IPS-18c (cell line): ENCODE measurements around the gene CENPA.
"Not testable (repeated sequence)": the region's sequence is repeated elsewhere in the genome, so short reads cannot be mapped to it uniquely, and the experiment has no call there.

Experiments
- H3K4me3 ChIP-seq: 2 replicates; pipeline ENCODE4 v1.7.0; 2013; ENCODE audit warnings: low read depth, mild to moderate bottlenecking, low read length, moderate library complexity; ENCODE audit not compliant: insufficient read depth
- H3K9me3 ChIP-seq: one replicate; pipeline ENCODE4 v1.6.1; 2013; ENCODE audit warnings: mild to moderate bottlenecking, low read length, moderate library complexity; ENCODE audit not compliant: control insufficient read depth, insufficient read depth

CENPA gene

DNA sequence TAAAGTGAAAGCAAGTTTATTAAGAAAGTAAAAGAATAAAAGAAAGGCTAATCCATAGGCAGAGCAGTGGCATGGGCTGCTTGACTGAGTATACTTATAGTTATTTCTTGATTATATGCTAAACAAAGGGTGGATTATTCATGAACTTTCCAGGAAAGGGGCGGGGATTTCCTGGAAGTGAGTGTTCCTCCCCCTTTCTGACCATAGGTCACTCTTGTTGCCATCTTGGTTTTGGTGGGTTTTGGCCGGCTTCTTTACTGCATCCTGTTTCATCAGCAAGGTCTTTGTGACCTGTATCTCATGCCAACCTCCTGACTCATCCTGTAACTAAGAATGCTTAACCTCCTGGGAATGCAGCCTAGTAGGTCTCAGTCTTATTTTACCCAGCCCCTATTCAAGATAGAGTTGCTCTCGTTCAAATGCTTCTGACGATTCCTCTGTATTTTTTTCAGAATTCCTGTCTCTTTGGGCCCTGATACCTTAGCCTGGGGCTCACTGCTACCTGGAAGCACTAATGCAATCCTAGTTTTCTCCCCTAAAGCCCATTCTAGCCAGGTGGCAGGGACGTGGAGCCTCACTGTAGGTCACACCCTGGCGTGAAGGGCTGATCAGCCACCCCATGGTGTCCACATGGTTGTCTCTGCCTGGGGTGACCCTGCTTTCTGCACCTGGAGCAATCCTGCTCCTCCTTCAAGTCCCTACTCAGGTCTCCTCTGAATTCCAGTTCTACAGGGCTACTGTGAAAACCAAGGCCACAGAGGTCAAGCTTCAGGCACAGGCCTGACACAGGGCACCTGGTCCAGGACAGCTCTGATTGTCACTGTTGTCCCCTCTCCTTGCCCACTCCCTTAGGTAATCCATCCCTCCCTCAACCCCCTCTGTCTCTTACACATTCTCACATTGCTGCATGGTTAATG lies 27.7 kb upstream of the CENPA start:
- H3K9me3 ChIP-seq: no peaks in the 10 kb centered on the region

DNA sequence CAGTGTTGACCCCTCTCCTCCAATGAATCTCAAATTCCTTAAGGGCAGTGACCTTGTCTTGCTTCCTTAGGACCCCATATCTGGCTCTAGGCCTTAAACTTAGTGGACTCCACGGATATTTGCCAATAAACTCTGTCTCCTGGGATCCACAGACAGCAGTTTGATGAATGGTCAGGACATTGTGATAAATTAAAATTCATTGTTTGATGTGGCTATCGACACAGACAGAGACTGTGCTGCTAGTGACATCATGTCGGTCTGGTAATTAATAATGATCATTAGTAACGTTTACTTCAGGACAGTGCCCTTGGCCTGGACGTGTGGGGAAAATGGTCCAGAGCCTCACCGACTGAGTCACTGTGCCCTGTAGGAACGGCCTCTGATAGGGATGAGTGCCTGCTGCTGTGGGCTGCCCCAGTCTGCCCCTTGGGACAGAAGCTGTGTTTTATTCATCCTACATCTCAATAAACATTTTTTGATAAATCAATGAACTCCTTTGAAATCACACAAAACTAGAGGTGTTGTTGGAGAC lies 27.0 kb upstream of the CENPA start:
- Histone ChIP-seq H3K9me3 (no peaks in the 10 kb centered on the region), H3K4me3 (no peak overlapping the region)

More for the DNA sequence above, 27.7 kb upstream of the CENPA start:
- H3K4me3 ChIP-seq: no peak overlapping the region

DNA sequence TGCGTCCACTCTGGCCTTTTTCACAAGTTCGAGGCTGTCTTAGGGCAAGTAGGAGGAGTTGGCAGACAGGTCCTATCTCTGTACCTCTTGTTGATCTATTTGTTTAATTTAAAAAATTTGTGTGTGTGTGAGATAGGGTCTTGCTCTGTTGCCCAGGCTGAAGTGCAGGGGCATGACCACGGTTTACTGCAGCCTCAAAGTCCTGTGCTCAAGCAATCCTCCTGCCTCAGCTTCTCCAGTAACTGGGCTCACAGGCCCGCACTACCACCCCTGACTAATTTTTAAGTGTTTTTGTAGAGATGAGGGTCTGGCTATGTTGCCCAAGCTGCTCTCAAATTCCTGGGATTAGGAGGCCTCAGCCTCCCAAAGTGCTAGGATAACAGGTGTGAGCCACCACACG lies 26.0 kb upstream of the CENPA start:
- Histone ChIP-seq H3K4me3 (no peak overlapping the region), H3K9me3 (no peaks in the 10 kb centered on the region)

DNA sequence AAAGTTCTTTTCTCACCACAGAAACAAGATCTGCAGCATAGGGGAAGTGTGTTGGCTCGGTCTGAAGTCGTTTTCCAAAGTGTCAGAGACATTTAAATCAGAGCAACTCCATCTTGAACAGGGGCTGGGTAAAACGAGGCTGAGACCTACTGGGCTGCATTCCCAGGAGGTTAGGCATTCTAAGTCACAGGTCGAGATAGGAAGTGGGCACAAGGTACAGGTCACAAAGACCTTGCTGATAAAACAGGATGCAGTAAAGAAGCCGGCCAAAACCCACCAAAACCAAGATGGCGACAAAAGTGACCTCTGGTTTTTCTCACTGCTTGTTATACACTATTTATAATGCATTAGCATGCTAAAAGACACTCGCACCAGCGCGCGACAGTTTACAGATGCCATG lies 24.9 kb upstream of the CENPA start:
- H3K4me3 ChIP-seq, H3K9me3 ChIP-seq: not testable (repeated sequence)

DNA sequence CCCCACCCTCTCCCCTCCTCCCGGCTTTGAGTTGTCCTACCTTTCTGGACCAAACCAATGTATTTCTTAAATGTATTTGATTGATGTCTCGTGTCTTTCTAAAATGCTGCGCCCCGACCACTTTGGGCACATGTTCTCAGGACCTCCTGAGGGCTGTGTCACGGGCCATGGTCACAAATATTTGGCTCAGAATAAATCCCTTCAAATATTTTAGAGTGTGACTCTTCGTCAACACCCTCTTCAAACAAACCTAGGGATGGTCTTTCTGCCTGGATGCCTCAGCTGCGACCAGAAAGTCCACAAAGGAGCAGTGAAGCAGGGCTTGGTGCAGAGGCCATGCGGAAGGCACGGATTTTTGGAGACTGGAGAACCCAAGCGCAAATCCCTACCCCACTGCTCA lies 22.8 kb upstream of the CENPA start:
- Histone ChIP-seq H3K9me3 (no peaks in the 10 kb centered on the region), H3K4me3 (no peak overlapping the region)

DNA sequence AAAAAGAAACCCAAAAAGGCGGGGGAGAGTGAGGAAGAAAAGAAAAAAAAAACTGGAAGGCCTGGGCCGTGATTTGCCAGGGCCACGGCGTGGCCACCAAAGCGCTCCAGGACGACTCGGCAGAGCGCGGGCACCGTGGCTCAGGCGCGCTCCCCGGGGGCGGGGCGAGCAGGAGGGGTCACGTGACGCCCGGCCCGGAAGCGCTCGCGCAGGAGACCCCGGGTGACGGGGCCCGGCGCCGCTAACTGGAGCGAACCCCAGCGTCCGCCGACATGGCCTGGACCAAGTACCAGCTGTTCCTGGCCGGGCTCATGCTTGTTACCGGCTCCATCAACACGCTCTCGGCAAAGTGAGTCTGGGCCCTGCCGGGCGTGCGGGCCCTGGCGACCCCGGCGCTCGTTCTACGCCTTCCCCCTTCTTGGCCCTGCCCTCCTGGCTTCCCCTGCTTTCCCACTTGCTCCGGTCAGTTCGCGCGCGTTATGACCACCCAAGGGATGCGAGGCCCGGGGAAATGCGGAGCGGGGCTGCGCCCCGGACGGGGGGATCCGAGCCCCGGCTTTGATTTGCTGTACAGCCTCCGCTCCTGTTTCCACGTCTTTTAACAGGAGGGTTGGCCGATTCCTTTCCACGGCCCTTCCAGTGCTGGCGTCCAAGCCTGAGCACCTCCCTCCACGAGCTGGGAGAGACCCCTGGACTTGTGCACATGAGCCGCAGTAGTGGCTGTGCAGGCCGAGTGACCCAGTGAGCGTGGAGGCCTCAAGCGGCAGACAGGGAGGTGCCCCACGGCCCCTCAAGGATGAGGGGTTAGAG lies 21.6 kb upstream of the CENPA start, which contains the start of gene SLC35F6:
SLC35F6 (plus strand) TSS at position 207 of the 810 bp plus-strand sequence; CDS start at position 273, 66 bp downstream.
- no peaks in the 10 kb centered on the region for H3K9me3 ChIP-seq
- peak within 1 kb of the TSS; percentile 85 for H3K4me3 ChIP-seq

DNA sequence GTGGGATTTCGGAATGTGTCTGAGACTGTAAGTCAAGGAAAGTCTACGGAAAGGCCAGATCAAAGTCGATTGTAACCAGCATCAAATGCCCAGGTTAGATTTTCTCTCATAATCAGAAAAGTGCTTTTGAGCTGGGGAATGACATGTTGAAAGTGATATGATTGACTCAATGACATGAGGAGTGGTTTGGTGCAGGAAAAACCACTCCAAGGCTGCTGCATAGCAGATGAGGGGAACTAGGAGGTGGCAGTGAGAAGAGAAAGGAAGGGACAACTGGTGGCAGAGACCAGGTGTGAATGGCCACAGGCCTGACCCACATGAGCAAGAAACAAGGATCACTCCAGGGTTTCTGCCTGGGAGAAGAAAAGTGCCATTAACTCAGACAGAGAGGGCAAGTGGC lies 20.9 kb upstream of the CENPA start:
- Histone ChIP-seq H3K4me3 (peak overlapping the region; percentile 85; the same call in 1 of the 2 replicates), H3K9me3 (no peaks in the 10 kb centered on the region)

DNA sequence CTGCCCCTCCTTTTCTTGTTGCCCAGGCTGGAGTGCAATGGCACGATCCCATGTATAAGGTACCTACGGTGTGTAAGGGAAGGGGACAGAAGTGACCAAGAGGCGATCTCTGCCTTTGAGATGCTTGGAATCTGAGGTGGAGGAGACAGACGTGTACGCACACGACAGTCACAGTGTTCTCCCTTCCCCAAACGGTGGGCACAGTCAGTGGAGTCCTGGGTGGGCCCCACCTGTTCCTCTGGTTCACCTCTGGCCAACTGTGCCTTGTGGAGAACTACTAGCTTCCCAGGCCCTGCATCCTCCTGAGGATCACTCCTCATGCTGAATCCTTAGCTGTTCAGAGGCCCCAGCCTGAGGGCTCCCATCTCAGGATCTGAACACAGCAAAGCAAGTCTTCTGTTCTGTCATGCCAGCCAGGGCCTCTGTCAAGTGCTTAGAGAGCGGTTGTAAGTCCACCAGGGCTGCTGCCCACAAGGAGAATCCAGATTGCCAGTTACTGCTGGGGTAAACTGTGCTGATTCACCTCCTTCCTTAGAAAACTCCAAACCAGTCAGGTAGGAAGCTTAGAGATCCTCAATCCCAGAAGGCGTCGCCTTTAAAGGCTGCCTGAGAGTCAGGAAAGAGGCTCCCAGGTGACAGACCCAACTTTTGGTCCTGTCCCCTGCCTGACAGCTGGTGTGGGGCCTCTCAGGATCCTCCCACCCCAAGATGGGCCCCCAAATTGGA lies 20.2 kb upstream of the CENPA start:
- Histone ChIP-seq H3K9me3 (no peaks in the 10 kb centered on the region), H3K4me3 (no peak overlapping the region)

DNA sequence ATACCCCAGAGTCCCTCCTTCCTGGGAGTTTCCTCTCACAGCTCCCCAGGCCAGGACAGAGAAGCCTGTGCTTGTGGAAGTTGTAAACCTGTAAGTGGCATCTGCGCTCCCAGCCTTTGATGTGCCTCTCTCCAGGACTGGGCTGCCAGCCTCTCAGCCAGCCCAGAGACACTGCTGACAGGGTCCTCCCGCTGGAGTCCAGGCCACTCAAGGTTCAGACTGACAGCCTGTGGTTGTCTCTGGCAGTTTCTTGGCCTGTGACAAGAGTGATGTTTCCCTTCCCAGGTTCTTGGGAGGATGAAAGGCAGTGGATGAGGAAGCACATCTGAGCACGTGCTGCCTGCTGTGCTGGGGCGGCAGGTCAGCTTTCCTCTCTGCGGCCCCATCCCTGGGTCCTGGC lies 18.7 kb upstream of the CENPA start:
- H3K4me3 ChIP-seq: no peak overlapping the region

DNA sequence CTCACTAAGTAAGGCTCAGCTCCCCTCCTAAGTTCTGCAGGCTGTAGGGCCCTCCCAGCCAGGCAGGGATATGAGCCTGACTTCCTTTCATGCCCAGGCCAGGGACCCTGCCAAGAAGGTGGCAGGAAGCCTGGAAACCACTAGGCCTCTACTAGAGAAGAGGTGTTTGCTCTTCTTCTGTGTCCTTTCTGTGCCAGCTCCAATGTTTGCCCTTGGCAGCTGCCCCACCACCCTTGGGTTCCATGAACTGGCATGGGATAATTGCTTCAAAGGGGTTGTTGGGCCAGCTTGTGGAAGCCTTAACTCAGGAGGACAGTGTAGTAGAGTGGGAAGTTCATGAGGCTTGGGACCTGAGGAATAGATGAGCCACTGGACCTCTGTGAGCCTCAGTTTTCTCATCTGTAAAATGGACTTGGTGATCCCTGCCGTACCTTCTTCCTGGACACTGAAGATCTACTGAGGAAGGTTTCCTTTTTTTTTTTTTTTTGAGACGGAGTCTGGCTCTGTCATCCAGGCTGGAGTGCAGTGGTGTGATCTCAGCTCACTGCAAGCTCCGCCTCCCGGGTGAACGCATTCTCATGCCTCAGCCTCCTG lies 17.9 kb upstream of the CENPA start:
- Histone ChIP-seq H3K4me3 (no peak overlapping the region), H3K9me3 (no peaks in the 10 kb centered on the region)

More for the DNA sequence above, 18.7 kb upstream of the CENPA start:
- H3K9me3 ChIP-seq: no peaks in the 10 kb centered on the region

DNA sequence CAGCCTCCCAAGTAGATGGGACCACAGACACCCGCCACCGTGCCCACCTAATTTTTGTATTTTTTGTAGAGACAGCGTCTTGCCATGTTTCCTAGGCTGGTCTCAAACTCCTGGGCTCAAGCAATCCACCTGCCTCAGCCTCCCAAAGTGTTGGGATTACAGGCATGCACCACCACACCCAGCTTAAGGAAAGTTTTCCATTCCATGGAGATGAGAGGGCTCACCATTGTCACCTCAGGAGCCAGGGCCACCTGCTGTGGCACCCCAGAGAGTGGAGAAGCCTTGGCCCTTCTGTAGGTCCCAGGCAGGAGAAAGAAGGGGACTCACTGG lies 17.1 kb upstream of the CENPA start:
- Histone ChIP-seq H3K9me3 (no peaks in the 10 kb centered on the region), H3K4me3 (no peak overlapping the region)

DNA sequence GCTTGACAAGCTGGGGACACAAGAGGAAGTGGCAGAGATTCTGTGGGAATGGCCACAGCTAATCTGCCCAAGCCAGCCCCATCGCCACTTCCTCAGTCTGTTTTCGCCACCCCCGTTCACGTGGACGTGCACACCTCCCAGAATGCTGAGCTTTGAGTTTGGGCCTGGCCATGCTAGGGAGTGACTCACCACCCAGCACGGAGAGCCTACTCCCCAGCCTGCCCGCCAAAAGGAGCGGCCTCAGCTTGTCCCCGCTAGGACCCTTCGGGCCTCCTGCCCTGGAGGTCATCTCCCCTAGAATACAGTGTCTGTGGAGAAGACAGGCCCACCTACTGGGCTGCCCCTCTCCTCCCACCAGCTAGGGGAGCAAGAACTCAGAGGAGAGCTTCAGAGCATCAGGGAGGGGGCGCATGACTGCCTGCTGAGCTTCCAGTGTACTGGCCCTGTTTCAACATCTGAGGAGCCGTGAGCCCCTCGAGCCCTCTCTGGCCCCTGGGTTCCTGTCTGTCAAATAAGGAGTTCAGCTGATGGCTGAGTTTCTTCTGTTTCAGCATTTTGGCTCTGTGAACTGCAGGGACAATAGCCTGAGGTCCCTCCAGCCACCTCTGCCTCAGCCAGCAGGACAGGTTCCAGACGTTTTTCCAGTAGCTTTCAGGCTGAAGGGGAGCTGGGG lies 16.6 kb upstream of the CENPA start:
- Histone ChIP-seq H3K9me3 (no peaks in the 10 kb centered on the region), H3K4me3 (no peak overlapping the region)

DNA sequence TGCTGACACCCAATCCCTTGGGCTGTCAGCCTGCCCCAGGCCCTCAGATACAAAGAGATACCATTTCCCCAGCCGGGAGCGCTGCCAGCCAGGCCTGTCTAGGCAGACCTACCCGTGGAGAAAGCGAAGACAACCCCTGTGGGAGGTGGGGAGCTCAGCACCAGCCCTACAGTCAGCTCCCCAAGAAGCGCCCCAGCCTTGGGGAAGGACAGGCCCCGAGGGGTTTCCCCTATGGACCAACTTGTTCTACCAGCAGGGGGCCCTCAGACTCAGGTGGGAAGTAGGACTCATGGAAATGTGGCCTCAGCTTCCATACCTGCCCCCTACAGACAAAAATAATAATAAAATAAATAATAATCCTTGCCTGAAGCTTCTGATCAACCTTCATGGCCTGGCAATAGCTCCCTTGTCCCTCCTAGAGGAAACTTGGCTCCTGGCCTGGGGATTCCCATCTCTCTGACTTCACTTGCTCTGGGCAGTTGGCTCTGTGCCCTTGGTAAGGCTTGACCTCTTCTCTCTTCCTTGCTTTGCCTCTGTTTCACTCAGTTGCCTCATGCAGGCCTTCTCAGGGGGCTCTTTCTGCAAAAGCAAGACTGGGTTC lies 14.8 kb upstream of the CENPA start:
- H3K9me3 ChIP-seq: no peaks in the 10 kb centered on the region
- no peak overlapping the region for H3K4me3 ChIP-seq

DNA sequence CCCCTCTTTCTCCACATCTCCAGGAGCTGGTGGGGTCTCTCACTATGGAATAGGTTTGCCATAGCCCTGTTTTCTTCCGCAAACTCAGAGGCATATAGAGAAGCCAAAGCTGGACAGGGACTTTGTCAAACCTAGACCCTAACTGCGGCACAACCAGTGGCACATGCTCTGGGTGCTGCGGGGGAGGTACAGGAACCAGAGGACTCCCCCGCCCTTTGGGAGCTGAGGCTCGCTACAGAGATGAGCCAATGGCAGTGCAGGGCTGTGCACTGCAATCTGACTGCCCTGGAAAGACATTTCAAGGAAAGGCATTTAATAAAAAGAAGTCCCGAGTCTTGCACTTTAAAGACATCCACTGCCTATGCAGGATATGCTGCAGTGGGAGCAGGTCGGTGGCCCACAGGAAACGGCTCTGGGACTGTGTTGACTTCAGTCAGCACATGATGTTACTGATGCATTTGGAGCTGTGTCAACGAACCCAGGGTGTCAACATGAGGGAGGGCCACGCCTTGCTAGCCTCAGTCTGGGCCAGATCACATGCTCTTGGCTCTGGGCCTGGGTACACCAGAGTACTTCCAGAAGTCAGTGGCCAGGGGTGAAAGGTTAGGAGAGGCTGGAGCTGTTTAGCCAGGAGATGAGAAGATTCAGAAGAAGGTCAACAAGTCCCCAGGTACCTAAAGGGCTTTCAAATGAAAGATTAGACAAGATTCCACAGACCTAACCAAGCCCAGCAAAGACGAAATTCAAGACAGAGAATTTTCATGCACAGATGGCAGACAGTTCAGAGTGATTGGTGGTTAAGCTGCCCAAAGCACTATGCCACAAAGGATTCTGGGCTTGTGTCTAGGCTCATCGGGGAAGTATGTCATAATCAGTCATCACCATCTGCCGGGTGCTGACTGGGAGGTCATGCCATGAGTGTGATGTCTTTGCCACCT lies 13.5 kb upstream of the CENPA start:
- Histone ChIP-seq H3K4me3 (no peak overlapping the region), H3K9me3 (no peaks in the 10 kb centered on the region)

DNA sequence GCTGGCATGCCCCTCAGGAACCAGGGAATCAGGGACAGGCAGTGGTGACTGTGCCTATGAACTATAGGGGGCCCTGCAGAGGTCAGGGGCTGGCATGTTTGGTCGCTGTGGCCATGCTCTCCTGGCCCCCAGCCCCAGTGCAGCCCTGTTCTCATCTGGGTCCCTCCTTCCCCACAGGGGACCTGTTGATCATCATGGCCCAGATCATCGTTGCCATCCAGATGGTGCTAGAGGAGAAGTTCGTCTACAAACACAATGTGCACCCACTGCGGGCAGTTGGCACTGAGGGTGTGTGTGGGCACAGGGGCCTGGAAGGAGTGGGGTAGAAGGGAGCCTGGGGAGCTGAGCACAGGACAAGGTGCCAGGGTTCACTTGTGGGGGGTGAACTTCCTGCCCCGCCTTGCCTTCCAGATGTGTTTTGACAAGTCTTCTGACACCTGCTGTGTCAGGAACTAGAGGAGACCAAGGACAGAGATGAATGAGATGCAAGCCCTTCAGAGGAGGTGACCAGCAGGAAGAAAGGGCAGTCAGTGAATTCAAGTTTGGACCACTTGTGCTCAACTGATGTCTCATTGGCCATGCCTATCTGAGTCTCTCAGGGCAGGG lies 9.6 kb upstream of the CENPA start:
- no peak overlapping the region for H3K4me3 ChIP-seq
- H3K9me3 ChIP-seq: no peaks in the 10 kb centered on the region
